HepG2 (cell line): ENCODE measurements around the gene ECHS1. TPM values are rescaled to one million over a fixed set of nuclear protein-coding genes. Genes with fewer than 3 reads are reported as not detected.

Experiments used
- ATAC-seq: fragments of 200-7000 bp; cut with Tn5 transposase; 3 replicates; pipeline ENCODE4 v1.9.1; 2020; ENCODE audit warnings: mild to moderate bottlenecking, moderate library complexity
- BruUV-seq: library from RNA; stranded (reverse); fragments of 400-500 nt; replicated peaks from 2 replicates; lab custom pipeline; 2021; lab: Mats Ljungman, UMichigan
- CTCF ChIA-PET: fragments of 300-600 bp; formaldehyde crosslinking; extraction: SDS; loops from one replicate; lab custom pipeline; 2021; ENCODE audit warnings: low total read pairs, inconsistent platforms, low intra/inter-chr PET ratio; lab: Yijun Ruan, JAX
- POLR2A ChIA-PET: fragments of 350-600 bp; sonication (Branson Sonifier 250); formaldehyde crosslinking; loops from one replicate; lab custom pipeline; 2020; ENCODE audit warnings: antibody characterized with exemption, inconsistent platforms; lab: Yijun Ruan, JAX
- DNase-seq: peaks from one replicate; pipeline ENCODE4 v3.0.0-alpha.2; 2015; ENCODE audit warnings: low spot score
- FAIRE-seq: peaks from 3 replicates; lab custom pipeline; 2011; peaks lifted over from hg19 to GRCh38; lab: Jason Lieb, UNC
- H2AFZ ChIP-seq: one replicate; pipeline ENCODE4 v1.6.1; 2011; ENCODE audit warnings: low read length, inconsistent platforms
- H3K27ac ChIP-seq: fragments of 300-600 bp; 3 replicates; pipeline ENCODE4 v1.8.0; 2011; ENCODE audit warnings: mixed run types, mild to moderate bottlenecking, mixed read lengths, low read length, inconsistent platforms; ENCODE audit not compliant: insufficient read depth; ENCODE audit errors: extremely low read length
- H3K27me3 ChIP-seq, 2 experiments: fragments of 200-600 bp in 1 of 2; 2 replicates in 1 of 2; 3 replicates in 1 of 2; pipeline versions ENCODE4 v1.6.0 to v1.8.0; 2011; ENCODE audit warnings: low read length in 2 of 2, mild to moderate bottlenecking in 2 of 2, moderate library complexity in 2 of 2, inconsistent platforms in 1 of 2; ENCODE audit not compliant: insufficient read depth in 2 of 2, control insufficient read depth in 1 of 2
- H3K36me3 ChIP-seq, 2 experiments: fragments of 200-600 bp in 1 of 2; replicated peaks in 1 of 2; 2 replicates in 1 of 2; 3 replicates in 1 of 2; pipeline versions ENCODE4 v1.5.1 to v1.8.0; 2011; ENCODE audit warnings: low read length in 2 of 2, inconsistent platforms in 1 of 2; ENCODE audit not compliant: insufficient read depth in 2 of 2, control insufficient read depth in 1 of 2
- H3K4me1 ChIP-seq: 2 replicates; pipeline ENCODE4 v1.5.1; 2012; ENCODE audit warnings: low read length, inconsistent platforms; ENCODE audit not compliant: insufficient read depth
- H3K4me2 ChIP-seq: 2 replicates; pipeline ENCODE4 v1.6.0; 2011; ENCODE audit warnings: low read depth, low read length, inconsistent platforms
- H3K4me3 ChIP-seq, 3 experiments: fragments of 200-600 bp in 1 of 3; sonication (generic), shearing (Covaris generic) in 1 of 3; replicated peaks in 1 of 3; 2 replicates each; pipeline ENCODE4 v1.5.1; 2011 to 2016; ENCODE audit warnings: low read length in 3 of 3, inconsistent platforms in 2 of 3, low read depth in 2 of 3, mild to moderate bottlenecking in 2 of 3, control low read depth in 1 of 3, mixed read lengths in 1 of 3; ENCODE audit not compliant: insufficient read depth in 1 of 3
- H3K79me2 ChIP-seq: one replicate; pipeline ENCODE4 v1.6.1; 2011; ENCODE audit warnings: low read length, inconsistent platforms; ENCODE audit not compliant: insufficient read depth
- H3K9ac ChIP-seq: 2 replicates; pipeline ENCODE4 v1.6.0; 2011; ENCODE audit warnings: mild to moderate bottlenecking, low read depth, low read length, inconsistent platforms; ENCODE audit not compliant: insufficient read depth
- H3K9me3 ChIP-seq: 2 replicates; pipeline ENCODE4 v1.5.1; 2012; ENCODE audit warnings: mild to moderate bottlenecking, low read length
- H4K20me1 ChIP-seq: 2 replicates; pipeline ENCODE4 v1.6.0; 2011; ENCODE audit warnings: inconsistent platforms, mild to moderate bottlenecking, low read length, moderate library complexity; ENCODE audit not compliant: insufficient read depth
- ATM ChIP-seq: fragments of 450-650 bp; IDR thresholded peaks from 2 replicates; pipeline ENCODE4 v1.7.1; 2017; ENCODE audit warnings: mild to moderate bottlenecking, borderline replicate concordance
- BRF2 ChIP-seq: sonication (generic); formaldehyde crosslinking; IDR thresholded peaks from 2 replicates; pipeline ENCODE4 v1.8.1; 2022; ENCODE audit warnings: mild to moderate bottlenecking, missing genetic modification reagents
- CAMTA2 ChIP-seq: sonication (generic); formaldehyde crosslinking; IDR thresholded peaks from 2 replicates; pipeline ENCODE4 v1.4.0; 2020; ENCODE audit warnings: mild to moderate bottlenecking, missing genetic modification reagents, borderline replicate concordance
- ELF3 ChIP-seq: IDR thresholded peaks from 2 replicates; pipeline ENCODE4 v1.6.1; 2016; ENCODE audit warnings: missing genetic modification reagents, missing compliant biosample characterization
- EP300 ChIP-seq, 3 experiments: sonication (generic) in 1 of 3; formaldehyde crosslinking in 1 of 3; IDR thresholded peaks; 2 replicates each; pipeline versions ENCODE4 v1.5.1 to v1.6.1; 2011 to 2020; ENCODE audit warnings: low read depth in 2 of 3, low read length in 2 of 3, borderline replicate concordance in 1 of 3, improper control_type of control experiment in 1 of 3, mild to moderate bottlenecking in 1 of 3, missing genetic modification reagents in 1 of 3, moderate library complexity in 1 of 3
- ETV5 ChIP-seq: IDR thresholded peaks from 2 replicates; pipeline ENCODE4 v1.6.1; 2018; ENCODE audit warnings: missing biosample characterization, missing genetic modification reagents, inconsistent platforms, borderline replicate concordance
- HINFP ChIP-seq: sonication (generic); formaldehyde crosslinking; IDR thresholded peaks from 2 replicates; pipeline ENCODE4 v1.4.0; 2020; ENCODE audit warnings: low read depth, mild to moderate bottlenecking, missing genetic modification reagents
- HNF4G ChIP-seq, 2 experiments: sonication (generic) in 1 of 2; formaldehyde crosslinking in 1 of 2; IDR thresholded peaks; 2 replicates each; pipeline versions ENCODE4 v1.4.0 to v1.6.1; 2011 to 2020; ENCODE audit warnings: borderline replicate concordance in 2 of 2, low read depth in 2 of 2, mild to moderate bottlenecking in 2 of 2, low read length in 1 of 2, missing genetic modification reagents in 1 of 2, moderate library complexity in 1 of 2
- MLXIP ChIP-seq: sonication (generic); formaldehyde crosslinking; IDR thresholded peaks from 2 replicates; pipeline ENCODE4 v1.9.0; 2021; ENCODE audit warnings: missing genetic modification reagents, borderline replicate concordance
- RFXANK ChIP-seq: IDR thresholded peaks from 2 replicates; pipeline ENCODE4 v1.6.1; 2016
- TOPORS ChIP-seq: sonication (generic); formaldehyde crosslinking; IDR thresholded peaks from 2 replicates; pipeline ENCODE4 v1.8.0; 2023; ENCODE audit warnings: mild to moderate bottlenecking, missing genetic modification reagents
- ZBTB38 ChIP-seq: sonication (generic); formaldehyde crosslinking; IDR thresholded peaks from 2 replicates; pipeline ENCODE4 v1.5.1; 2020; ENCODE audit warnings: mild to moderate bottlenecking, missing genetic modification reagents
- ZBTB44 ChIP-seq: sonication (generic); formaldehyde crosslinking; IDR thresholded peaks from 2 replicates; pipeline ENCODE4 v1.4.0; 2020; ENCODE audit warnings: missing genetic modification reagents
- ZNF292 ChIP-seq: sonication (generic); formaldehyde crosslinking; IDR thresholded peaks from 2 replicates; pipeline ENCODE4 v1.8.1; 2022; ENCODE audit warnings: mild to moderate bottlenecking, low read depth, missing genetic modification reagents, borderline replicate concordance
- ZNF34 ChIP-seq: sonication (generic); formaldehyde crosslinking; IDR thresholded peaks from 2 replicates; pipeline ENCODE4 v1.4.0; 2020; ENCODE audit warnings: mild to moderate bottlenecking, missing genetic modification reagents, borderline replicate concordance
- ZNF441 ChIP-seq: sonication (generic); formaldehyde crosslinking; IDR thresholded peaks from 2 replicates; pipeline ENCODE4 v1.7.0; 2021; ENCODE audit warnings: missing genetic modification reagents, borderline replicate concordance
- ZNF446 ChIP-seq: sonication (generic); formaldehyde crosslinking; IDR thresholded peaks from 2 replicates; pipeline ENCODE4 v1.5.0; 2020; ENCODE audit warnings: mild to moderate bottlenecking, missing genetic modification reagents
- WGBS: methylation state at CpG from one replicate; pipeline ENCODE4 v1.1.6; 2017; ENCODE audit warnings: low lambda C conversion rate; 5-methylcytosine and 5-hydroxymethylcytosine counted together
- in situ Hi-C: cut with HindIII; loops from 2 replicates; pipeline ENCODE4 v1.10.0; 2017; ENCODE audit warnings: low pct_unique_long_range_greater_than_20kb; ENCODE audit not compliant: extremely low pct_ligation_motif_present
- intact Hi-C: fragments of 100-400 bp; cut with micrococcal nuclease; formaldehyde crosslinking; loops from one replicate; pipeline ENCODE4 v1.10.0; 2022; ENCODE audit not compliant: unreplicated experiment
- polyA plus RNA-seq, 8 experiments: library from polyadenylated mRNA; depleted of rRNA in 3 of 8; stranded (reverse) in 7 of 8; unstranded in 1 of 8; fragments of >200 nt; fragmentation: Illumina TruSeq in 4 of 8; extraction: Trizol in 4 of 8; gene quantifications; 2 replicates each; pipeline versions ENCODE4 v1.2.1 to v1.2.3, GENCODE V29; 2011 to 2016; ENCODE audit warnings: low read depth in 4 of 8, missing spikeins in 1 of 8, mixed read lengths in 1 of 8; ENCODE audit not compliant: insufficient read depth in 1 of 8
- total RNA-seq, 5 experiments: library from RNA; depleted of rRNA; stranded (reverse); fragments of >200 nt; fragmentation: Illumina TruSeq; extraction: Trizol; gene quantifications; 2 replicates each; pipeline ENCODE4 v1.2.3, GENCODE V29; 2016; ENCODE audit warnings: low read depth in 1 of 5

Gene ECHS1
- total and polyA plus RNA-seq, 2 of the 13 experiments (the other 11 are each of a cell fraction or from before 2014, with no cell fraction given), result 32.7 to 195 TPM

GRCh38 chr10:133420028-133420427 lies 46.9 kb upstream of the ECHS1 start:
- Histone ChIP-seq H2AFZ (no peak overlapping the region), H3K27ac (no peak overlapping the region), H4K20me1 (no peaks in the 10 kb centered on the region), H3K4me1 (no peaks in the 10 kb centered on the region), H3K4me2 (no peak overlapping the region), H3K9me3 (no peaks in the 10 kb centered on the region), H3K4me3 (no peak overlapping the region), H3K27me3 (no peaks in the 10 kb centered on the region), H3K36me3 (peaks cover 6 to 19% of the 10 kb centered on the region in 2 experiments; a peak in 3 of 5 replicates), H3K79me2 (no peaks in the 10 kb centered on the region), H3K9ac (no peak overlapping the region)
- in situ Hi-C loops, result loop anchor here (5.0 kb wide), 1 partner anchor 152 kb away; no protein-coding TSS in a partner anchor
- CTCF ChIA-PET, result no interaction called here
- no TSS peak for BruUV-seq
- no peak for FAIRE-seq
- intact Hi-C loops, result no loop called here
- POLR2A ChIA-PET, result interaction anchor here (0.9 kb wide), 1 partner anchor 63 kb away, joined by 3 read pairs; the partner anchor contains the start of gene FUOM
- ATAC-seq, result no peak
- no peak for DNase-seq
- 96% methylated on average over 13 of the region's 17 CpGs for WGBS
- no peak for TF ChIP-seq ELF3 (CRISPR knock-in tag)
- no peak for TF ChIP-seq RFXANK (CRISPR knock-in tag)
- no peak for TF ChIP-seq HNF4G (IDR thresholded peaks at IDR 0.05; ENCODE audit: borderline replicate concordance, low read depth, low read length)
- TF ChIP-seq HNF4G (CRISPR knock-in tag; IDR thresholded peaks at IDR 0.05; ENCODE audit: borderline replicate concordance, low read depth), result no peak
- TF ChIP-seq ZBTB44 (CRISPR knock-in tag), result no peak
- no peak for TF ChIP-seq EP300 (IDR thresholded peaks at IDR 0.05; ENCODE audit: low read depth in 2 of 2, low read length in 2 of 2)
- TF ChIP-seq EP300 (CRISPR knock-in tag; IDR thresholded peaks at IDR 0.05; ENCODE audit: borderline replicate concordance), result no peak
- TF ChIP-seq MLXIP (CRISPR knock-in tag), result no peak
- no peak for TF ChIP-seq ZNF292 (CRISPR knock-in tag)
- no peak for TF ChIP-seq ZNF34 (CRISPR knock-in tag)
- no peak for TF ChIP-seq CAMTA2 (CRISPR knock-in tag)
- no peak for TF ChIP-seq ATM
- no peak for TF ChIP-seq ZNF446 (CRISPR knock-in tag)
- no peak for TF ChIP-seq ZNF441 (CRISPR knock-in tag)
- TF ChIP-seq ZBTB38, result no peak
- TF ChIP-seq BRF2, result no peak
- no peak for TF ChIP-seq ETV5 (CRISPR knock-in tag)
- no peak for TF ChIP-seq HINFP (CRISPR knock-in tag)
- TF ChIP-seq TOPORS, result no peak
